ENCODE data around the gene D2HGDH. TPM values are rescaled to one million over a fixed set of nuclear protein-coding genes. Genes with fewer than 3 reads are reported as not detected.

Gene D2HGDH
- total RNA-seq, 1 experiment from 2014 or later, result 10.0 TPM

DNA sequence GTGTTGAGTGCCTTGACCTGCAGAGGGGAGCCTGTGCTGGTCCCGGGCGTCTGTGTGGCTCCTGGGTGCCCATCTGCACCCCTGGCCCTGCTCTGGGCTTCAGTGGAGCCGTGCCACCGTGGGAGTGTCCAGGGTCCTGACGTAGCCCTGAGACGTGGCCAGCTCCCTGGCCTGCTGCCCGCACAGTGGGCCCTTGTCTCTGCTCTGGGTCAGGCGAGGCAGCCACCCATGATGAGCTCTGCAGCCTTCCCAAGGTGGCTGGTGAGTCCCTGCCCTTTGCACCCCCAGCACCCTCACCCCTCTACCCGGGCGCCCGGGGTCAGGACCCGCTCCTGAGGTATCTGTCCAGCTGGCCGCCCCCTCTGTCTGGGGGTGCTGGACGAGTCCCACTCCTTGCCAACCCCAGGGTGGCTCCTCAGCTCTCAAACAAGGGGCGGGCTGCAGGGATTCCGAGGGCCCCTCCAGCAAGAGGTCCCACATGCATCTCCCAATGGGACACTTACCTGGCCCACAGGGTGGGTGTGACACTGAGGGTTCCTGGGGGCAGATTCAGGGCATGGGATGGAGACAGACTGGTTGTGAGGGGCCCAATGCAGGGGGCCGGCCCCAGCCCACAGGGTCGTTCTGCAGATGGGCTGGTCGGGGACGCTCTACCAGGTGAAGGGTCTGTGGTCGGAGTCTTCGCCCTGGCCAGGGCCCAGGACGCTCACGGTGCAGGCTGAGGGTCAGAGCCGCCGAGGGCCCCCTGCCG, 76.9 kb downstream of the D2HGDH start:
- Mint-ChIP-seq H3K4me3 (no peak overlapping the region), H3K4me1 (peaks cover 13 to 23% of the 10 kb centered on the region in 2 experiments), H3K9me3 (no peaks in the 10 kb centered on the region), H3K27ac (no peak overlapping the region), H3K27me3 (ENCODE audit: low read depth) (peaks cover 15% of the 10 kb centered on the region), H3K36me3 (ENCODE audit: insufficient read depth in 1 of 3, low read depth in 3 of 3) (no peaks in the 10 kb centered on the region)
- Histone ChIP-seq H4K5ac (ENCODE audit: insufficient read length, low read depth, low read length) (no peak overlapping the region), H4K20me1 (ENCODE audit: control insufficient read depth, insufficient read depth, insufficient read length) (no peaks in the 10 kb centered on the region), H3K79me1 (ENCODE audit: insufficient read depth, low read depth, low read length, poor library complexity, severe bottlenecking) (no peaks in the 10 kb centered on the region), H2BK120ac (ENCODE audit: low read depth, low read length, poor library complexity, severe bottlenecking) (no peak overlapping the region), H3K4me2 (ENCODE audit: insufficient read depth, insufficient read length, low read length) (no peak overlapping the region), H3K27me3 (ENCODE audit: insufficient read depth, low read length) (no peaks in the 10 kb centered on the region; the same call in 1 of the 2 replicates), H2BK12ac (ENCODE audit: insufficient read length, low read depth, low read length) (no peak overlapping the region), H2BK15ac (ENCODE audit: low read depth, low read length) (no peak overlapping the region), H3K4me1 (ENCODE audit: insufficient read depth, low read length) (peaks cover 3% of the 10 kb centered on the region), H3K56ac (ENCODE audit: insufficient read length, low read depth, low read length) (no peak overlapping the region), H3K9me3 (ENCODE audit: control insufficient read depth, low read depth, low read length) (no peaks in the 10 kb centered on the region), H3K4ac (ENCODE audit: low read depth, low read length) (no peak overlapping the region), H3K14ac (ENCODE audit: insufficient read depth, low read length) (no peak overlapping the region), H3K79me2 (ENCODE audit: insufficient read depth, low read length) (no peaks in the 10 kb centered on the region), H2AFZ (ENCODE audit: low read length) (no peak overlapping the region), H3K27ac (ENCODE audit: insufficient read length, low read depth, low read length) (no peak overlapping the region), H3K18ac (ENCODE audit: insufficient read length, low read depth, low read length) (no peak overlapping the region), H2AK5ac (ENCODE audit: insufficient read length, low read length) (no peak overlapping the region), H3K23ac (ENCODE audit: insufficient read length, low read depth, low read length) (no peak overlapping the region), H3K9ac (ENCODE audit: extremely low read depth, insufficient read length, low read length) (no peak overlapping the region), H2BK5ac (ENCODE audit: insufficient read length, low read length) (no peak overlapping the region), H4K8ac (replicated peaks; ENCODE audit: insufficient read length, low read depth, low read length) (no peak overlapping the region), H3K23me2 (ENCODE audit: insufficient read length, low read depth, low read length, poor library complexity, severe bottlenecking) (no peaks in the 10 kb centered on the region), H3T11ph (ENCODE audit: low read length) (no peak overlapping the region), H4K91ac (ENCODE audit: insufficient read length, low read depth, low read length) (no peak overlapping the region), H2BK20ac (ENCODE audit: low read depth, low read length, poor library complexity, severe bottlenecking) (no peak overlapping the region)
- DNase-seq, result no peak
- no CpG with 5 or more reads among the region's 27 CpGs for WGBS (ENCODE audit: extremely low coverage, insufficient read length, low lambda C conversion rate)
- TF ChIP-seq, protein P1, sequence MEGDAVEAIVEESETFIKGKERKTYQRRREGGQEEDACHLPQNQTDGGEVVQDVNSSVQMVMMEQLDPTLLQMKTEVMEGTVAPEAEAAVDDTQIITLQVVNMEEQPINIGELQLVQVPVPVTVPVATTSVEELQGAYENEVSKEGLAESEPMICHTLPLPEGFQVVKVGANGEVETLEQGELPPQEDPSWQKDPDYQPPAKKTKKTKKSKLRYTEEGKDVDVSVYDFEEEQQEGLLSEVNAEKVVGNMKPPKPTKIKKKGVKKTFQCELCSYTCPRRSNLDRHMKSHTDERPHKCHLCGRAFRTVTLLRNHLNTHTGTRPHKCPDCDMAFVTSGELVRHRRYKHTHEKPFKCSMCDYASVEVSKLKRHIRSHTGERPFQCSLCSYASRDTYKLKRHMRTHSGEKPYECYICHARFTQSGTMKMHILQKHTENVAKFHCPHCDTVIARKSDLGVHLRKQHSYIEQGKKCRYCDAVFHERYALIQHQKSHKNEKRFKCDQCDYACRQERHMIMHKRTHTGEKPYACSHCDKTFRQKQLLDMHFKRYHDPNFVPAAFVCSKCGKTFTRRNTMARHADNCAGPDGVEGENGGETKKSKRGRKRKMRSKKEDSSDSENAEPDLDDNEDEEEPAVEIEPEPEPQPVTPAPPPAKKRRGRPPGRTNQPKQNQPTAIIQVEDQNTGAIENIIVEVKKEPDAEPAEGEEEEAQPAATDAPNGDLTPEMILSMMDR (conservative IDR thresholded peaks at IDR 0.05), result no peak
